ENCODE results near the gene NCOA5.
"Not testable (repeated sequence)": the region's sequence is repeated elsewhere in the genome, so short reads cannot be mapped to it uniquely, and the experiment has no call there.

GRCh38 chr20:46100444-46100843, 10.7 kb upstream of the NCOA5 start:
- TF ChIP-seq POLR2A, POLR2AphosphoS5, SPI1, TAF1, POU2F2 (IDR thresholded peaks at IDR 0.05; ENCODE audit: low read depth, low read length): not testable (repeated sequence)
